ENCODE measurements around the gene POLD3.

Gene POLD3

DNA sequence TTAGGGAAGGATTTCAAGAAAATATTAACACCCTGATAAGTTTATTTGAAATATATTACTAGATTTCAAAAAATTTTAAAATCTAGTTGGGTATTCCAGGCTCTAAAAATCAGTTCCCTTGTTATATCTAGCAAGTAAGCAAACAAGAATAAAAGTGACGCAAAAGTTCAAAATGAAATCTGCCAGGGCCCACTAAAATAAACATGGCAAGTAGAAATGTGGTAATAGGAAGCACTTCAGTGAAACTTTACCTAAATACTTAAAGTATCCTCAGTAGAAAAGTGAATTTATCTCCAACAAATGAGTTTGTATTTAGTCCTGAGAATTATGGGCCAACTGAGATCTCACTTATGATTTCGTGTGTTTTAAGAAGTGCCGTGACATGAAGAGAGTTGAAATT, 23.6 kb downstream of the POLD3 start:
- H3K18ac ChIP-seq (ENCODE audit: low read length): no peak overlapping the region
- DNase-seq: no peak
- H3K14ac ChIP-seq (ENCODE audit: low read length): no peak overlapping the region
- no peak overlapping the region for H3K9ac ChIP-seq (ENCODE audit: low read length)
- no peaks in the 10 kb centered on the region for H3K9me3 ChIP-seq (ENCODE audit: insufficient read depth, low read depth, low read length)
- H3K4me3 ChIP-seq (ENCODE audit: low read depth, low read length): no peak overlapping the region
- H3K23ac ChIP-seq (ENCODE audit: low read length): no peak overlapping the region
- no peak overlapping the region for H2AK5ac ChIP-seq (ENCODE audit: low read length)
- H3K79me1 ChIP-seq (ENCODE audit: low read length): no peaks in the 10 kb centered on the region
- H3K27ac ChIP-seq (ENCODE audit: low read depth, low read length): no peak overlapping the region
- no peaks in the 10 kb centered on the region for H3K79me2 ChIP-seq (ENCODE audit: control insufficient read depth, insufficient read depth, low read length, poor library complexity)
- H3K4me2 ChIP-seq (ENCODE audit: low read length): no peak overlapping the region
- H2BK12ac ChIP-seq (ENCODE audit: low read length): no peak overlapping the region
- no peak overlapping the region for H2BK5ac ChIP-seq (ENCODE audit: low read depth, low read length, poor library complexity)
- H4K8ac ChIP-seq (ENCODE audit: low read depth, low read length): no peak overlapping the region
- H4K12ac ChIP-seq (ENCODE audit: low read depth, low read length): no peak overlapping the region
- H2BK120ac ChIP-seq (ENCODE audit: insufficient read depth, low read length, poor library complexity): no peak overlapping the region
- no peak overlapping the region for H2AFZ ChIP-seq (ENCODE audit: insufficient read depth, low read length, poor library complexity)
- H4K91ac ChIP-seq (ENCODE audit: low read depth, low read length): no peak overlapping the region
- H3K36me3 ChIP-seq (ENCODE audit: control insufficient read depth in 1 of 2, insufficient read depth in 2 of 2, low read length in 2 of 2): peaks cover 5 to 15% of the 10 kb centered on the region in 2 experiments
- no CpG with 5 or more reads among the region's 3 CpGs for WGBS (ENCODE audit: extremely low coverage, insufficient coverage, insufficient read length)
- H3K4me1 ChIP-seq (ENCODE audit: control insufficient read depth in 1 of 2, insufficient read depth in 2 of 2, low read length in 2 of 2): no peaks in the 10 kb centered on the region
- H3K4ac ChIP-seq (ENCODE audit: low read depth, low read length): no peak overlapping the region
- no peaks in the 10 kb centered on the region for H3K27me3 ChIP-seq (ENCODE audit: insufficient read depth, low read length)

- H2BK12ac ChIP-seq (ENCODE audit: low read length): no peak overlapping the region
- no peaks in the 10 kb centered on the region for H3K4me1 ChIP-seq (ENCODE audit: control insufficient read depth in 1 of 2, insufficient read depth in 2 of 2, low read length in 2 of 2)
- no peak overlapping the region for H3K4me2 ChIP-seq (ENCODE audit: low read length)
- H3K23ac ChIP-seq (ENCODE audit: low read length): no peak overlapping the region
- no peaks in the 10 kb centered on the region for H3K27me3 ChIP-seq (ENCODE audit: insufficient read depth, low read length)
- peaks cover 6 to 10% of the 10 kb centered on the region in 2 experiments for H3K36me3 ChIP-seq (ENCODE audit: control insufficient read depth in 1 of 2, insufficient read depth in 2 of 2, low read length in 2 of 2)
- no peak overlapping the region for H4K12ac ChIP-seq (ENCODE audit: low read depth, low read length)
- no peak overlapping the region for H3K14ac ChIP-seq (ENCODE audit: low read length)
- no peak overlapping the region for H4K91ac ChIP-seq (ENCODE audit: low read depth, low read length)
- WGBS (ENCODE audit: extremely low coverage, insufficient coverage, insufficient read length): no CpG with 5 or more reads among the region's 2 CpGs
- no peaks in the 10 kb centered on the region for H3K79me2 ChIP-seq (ENCODE audit: control insufficient read depth, insufficient read depth, low read length, poor library complexity)
- no peak overlapping the region for H3K18ac ChIP-seq (ENCODE audit: low read length)
- H2AFZ ChIP-seq (ENCODE audit: insufficient read depth, low read length, poor library complexity): no peak overlapping the region
- H3K4me3 ChIP-seq (ENCODE audit: low read depth, low read length): no peak overlapping the region
- no peaks in the 10 kb centered on the region for H3K79me1 ChIP-seq (ENCODE audit: low read length)
- no peak overlapping the region for H4K8ac ChIP-seq (ENCODE audit: low read depth, low read length)
- no peak overlapping the region for H2AK5ac ChIP-seq (ENCODE audit: low read length)
- H3K9me3 ChIP-seq (ENCODE audit: insufficient read depth, low read depth, low read length): no peaks in the 10 kb centered on the region
- no peak overlapping the region for H2BK5ac ChIP-seq (ENCODE audit: low read depth, low read length, poor library complexity)
- no peak overlapping the region for H2BK120ac ChIP-seq (ENCODE audit: insufficient read depth, low read length, poor library complexity)
- no peak for DNase-seq
- no peak overlapping the region for H3K4ac ChIP-seq (ENCODE audit: low read depth, low read length)
- H3K9ac ChIP-seq (ENCODE audit: low read length): no peak overlapping the region
- H3K27ac ChIP-seq (ENCODE audit: low read depth, low read length): no peak overlapping the region
Observed at GRCh38 chr11:74620531-74620930, 28.1 kb downstream of the POLD3 start.

GRCh38 chr11:74626130-74626529, 33.7 kb downstream of the POLD3 start:
- no peak overlapping the region for H4K12ac ChIP-seq (ENCODE audit: low read depth, low read length)
- no peak overlapping the region for H3K27ac ChIP-seq (ENCODE audit: low read depth, low read length)
- H3K27me3 ChIP-seq (ENCODE audit: insufficient read depth, low read length): no peaks in the 10 kb centered on the region
- no peak overlapping the region for H2AFZ ChIP-seq (ENCODE audit: insufficient read depth, low read length, poor library complexity)
- H3K36me3 ChIP-seq (ENCODE audit: control insufficient read depth in 1 of 2, insufficient read depth in 2 of 2, low read length in 2 of 2): peaks cover 0 to 2% of the 10 kb centered on the region in 2 experiments
- H3K9ac ChIP-seq (ENCODE audit: low read length): no peak overlapping the region
- DNase-seq: no peak
- no peak overlapping the region for H2BK12ac ChIP-seq (ENCODE audit: low read length)
- no peaks in the 10 kb centered on the region for H3K79me2 ChIP-seq (ENCODE audit: control insufficient read depth, insufficient read depth, low read length, poor library complexity)
- no peak overlapping the region for H3K4me3 ChIP-seq (ENCODE audit: low read depth, low read length)
- H3K4me1 ChIP-seq (ENCODE audit: control insufficient read depth in 1 of 2, insufficient read depth in 2 of 2, low read length in 2 of 2): no peaks in the 10 kb centered on the region
- H4K8ac ChIP-seq (ENCODE audit: low read depth, low read length): no peak overlapping the region
- H3K79me1 ChIP-seq (ENCODE audit: low read length): no peaks in the 10 kb centered on the region
- no peak overlapping the region for H4K91ac ChIP-seq (ENCODE audit: low read depth, low read length)
- H3K14ac ChIP-seq (ENCODE audit: low read length): no peak overlapping the region
- H3K4me2 ChIP-seq (ENCODE audit: low read length): no peak overlapping the region
- H2BK120ac ChIP-seq (ENCODE audit: insufficient read depth, low read length, poor library complexity): no peak overlapping the region
- no peak overlapping the region for H3K18ac ChIP-seq (ENCODE audit: low read length)
- no peak overlapping the region for H3K4ac ChIP-seq (ENCODE audit: low read depth, low read length)
- H3K23ac ChIP-seq (ENCODE audit: low read length): no peak overlapping the region
- no CpG with 5 or more reads among the region's 4 CpGs for WGBS (ENCODE audit: extremely low coverage, insufficient coverage, insufficient read length)
- no peak overlapping the region for H2BK5ac ChIP-seq (ENCODE audit: low read depth, low read length, poor library complexity)
- no peak overlapping the region for H2AK5ac ChIP-seq (ENCODE audit: low read length)
- H3K9me3 ChIP-seq (ENCODE audit: insufficient read depth, low read depth, low read length): no peaks in the 10 kb centered on the region

DNA sequence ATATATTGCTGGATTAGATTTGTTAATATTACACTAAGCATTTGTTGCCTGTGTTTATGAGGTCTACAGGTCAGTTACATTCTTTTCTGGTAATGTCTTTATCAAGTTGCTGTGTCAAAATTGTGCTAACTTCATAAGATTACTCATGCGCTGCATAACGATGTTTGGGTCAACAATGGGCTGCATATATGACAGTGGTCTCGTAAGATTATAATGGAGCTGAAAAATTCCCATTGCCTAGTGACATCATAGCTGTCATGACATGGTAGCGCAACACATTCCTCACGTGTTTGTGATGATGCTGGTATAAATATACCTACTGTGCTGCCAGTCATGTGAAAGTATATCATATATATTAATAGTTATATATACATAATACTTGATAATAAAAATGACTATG, 34.2 kb downstream of the POLD3 start:
- Histone ChIP-seq H3K4me1 (ENCODE audit: control insufficient read depth in 1 of 2, insufficient read depth in 2 of 2, low read length in 2 of 2) (peaks cover 0 to 1% of the 10 kb centered on the region in 2 experiments), H3K9ac (ENCODE audit: low read length) (no peak overlapping the region), H2BK12ac (ENCODE audit: low read length) (no peak overlapping the region), H4K91ac (ENCODE audit: low read depth, low read length) (no peak overlapping the region), H3K79me1 (ENCODE audit: low read length) (no peaks in the 10 kb centered on the region), H3K4me2 (ENCODE audit: low read length) (no peak overlapping the region), H2AFZ (ENCODE audit: insufficient read depth, low read length, poor library complexity) (no peak overlapping the region), H3K4me3 (ENCODE audit: low read depth, low read length) (no peak overlapping the region), H3K27me3 (ENCODE audit: insufficient read depth, low read length) (no peaks in the 10 kb centered on the region), H3K9me3 (ENCODE audit: insufficient read depth, low read depth, low read length) (no peaks in the 10 kb centered on the region), H4K12ac (ENCODE audit: low read depth, low read length) (no peak overlapping the region), H3K36me3 (ENCODE audit: control insufficient read depth in 1 of 2, insufficient read depth in 2 of 2, low read length in 2 of 2) (peaks cover 0 to 2% of the 10 kb centered on the region in 2 experiments), H3K4ac (ENCODE audit: low read depth, low read length) (no peak overlapping the region), H2BK5ac (ENCODE audit: low read depth, low read length, poor library complexity) (no peak overlapping the region), H3K14ac (ENCODE audit: low read length) (no peak overlapping the region), H3K27ac (ENCODE audit: low read depth, low read length) (no peak overlapping the region), H2AK5ac (ENCODE audit: low read length) (no peak overlapping the region), H3K23ac (ENCODE audit: low read length) (no peak overlapping the region), H3K18ac (ENCODE audit: low read length) (no peak overlapping the region), H2BK120ac (ENCODE audit: insufficient read depth, low read length, poor library complexity) (no peak overlapping the region), H3K79me2 (ENCODE audit: control insufficient read depth, insufficient read depth, low read length, poor library complexity) (no peaks in the 10 kb centered on the region), H4K8ac (ENCODE audit: low read depth, low read length) (no peak overlapping the region)
- peak; percentile 77 to 95 for DNase-seq
- no CpG with 5 or more reads among the region's 5 CpGs for WGBS (ENCODE audit: extremely low coverage, insufficient coverage, insufficient read length)

Data from trophoblast cell (in vitro differentiated cells and primary cell).